Ureter (tissue), 1 donor: ENCODE measurements around the gene GSDMA. TPM values are rescaled to one million over a fixed set of nuclear protein-coding genes. Genes with fewer than 3 reads are reported as not detected.

Experiments
- DNase-seq: peaks from one replicate; pipeline ENCODE4 v3.0.0-alpha.2; 2020; ENCODE audit warnings: low spot score
- total RNA-seq: library from RNA; stranded (reverse); gene quantifications from one replicate; pipeline ENCODE4 v1.2.4, GENCODE V29; 2023
- donor health status: DM: yes; HTN: yes; CAD: no.

The GSDMA gene
- total RNA-seq, 1 donor from 2014 or later, result 2.4 TPM

DNA sequence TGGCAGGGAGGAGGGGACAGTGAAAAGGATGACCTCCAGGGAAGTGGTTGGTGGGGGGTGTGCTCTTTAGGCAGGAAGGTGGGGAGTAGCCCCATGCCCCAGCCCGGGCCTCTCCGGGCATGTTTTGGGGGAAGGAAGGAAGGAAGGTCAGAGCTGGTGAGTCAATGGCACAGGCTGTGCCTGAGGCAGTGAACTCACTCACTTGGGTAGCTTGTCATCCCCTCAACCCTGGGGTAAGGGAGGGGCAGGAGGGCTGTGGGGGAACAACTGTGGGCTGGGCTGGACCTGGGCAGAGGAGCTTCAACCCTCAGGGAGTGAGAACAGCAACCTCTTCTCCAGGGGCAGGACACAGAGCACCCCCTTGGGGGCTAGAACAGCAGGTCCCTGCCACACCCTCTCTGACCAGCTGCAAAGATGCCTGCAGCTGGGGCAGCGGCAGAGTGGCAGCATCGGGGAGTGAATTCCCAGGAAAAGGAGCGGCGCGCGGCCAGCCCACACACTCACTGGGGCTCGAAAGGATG, 58.7 kb downstream of the GSDMA start:
- DNase-seq, result no peak

DNA sequence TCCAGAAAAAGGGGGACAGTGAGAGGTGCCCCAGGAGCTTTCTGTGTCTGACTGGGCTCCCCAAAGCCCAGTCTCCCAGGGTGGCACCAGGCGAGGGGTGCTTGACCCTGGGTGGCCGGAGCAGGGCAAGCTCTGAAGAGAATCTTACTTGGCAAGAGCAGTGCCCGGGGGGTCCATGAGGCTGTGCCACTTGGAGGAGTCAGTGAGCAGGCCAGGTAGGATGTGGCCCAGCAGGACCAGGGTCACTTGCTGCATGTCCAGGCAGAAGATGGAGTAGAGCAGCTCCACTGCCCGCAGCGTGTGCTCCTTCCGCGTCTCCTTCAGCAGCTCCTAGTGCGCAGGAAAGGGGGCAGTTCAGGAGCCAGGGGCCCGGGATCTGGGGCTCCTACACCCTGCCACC, 59.7 kb downstream of the GSDMA start:
- DNase-seq, result no peak

DNA sequence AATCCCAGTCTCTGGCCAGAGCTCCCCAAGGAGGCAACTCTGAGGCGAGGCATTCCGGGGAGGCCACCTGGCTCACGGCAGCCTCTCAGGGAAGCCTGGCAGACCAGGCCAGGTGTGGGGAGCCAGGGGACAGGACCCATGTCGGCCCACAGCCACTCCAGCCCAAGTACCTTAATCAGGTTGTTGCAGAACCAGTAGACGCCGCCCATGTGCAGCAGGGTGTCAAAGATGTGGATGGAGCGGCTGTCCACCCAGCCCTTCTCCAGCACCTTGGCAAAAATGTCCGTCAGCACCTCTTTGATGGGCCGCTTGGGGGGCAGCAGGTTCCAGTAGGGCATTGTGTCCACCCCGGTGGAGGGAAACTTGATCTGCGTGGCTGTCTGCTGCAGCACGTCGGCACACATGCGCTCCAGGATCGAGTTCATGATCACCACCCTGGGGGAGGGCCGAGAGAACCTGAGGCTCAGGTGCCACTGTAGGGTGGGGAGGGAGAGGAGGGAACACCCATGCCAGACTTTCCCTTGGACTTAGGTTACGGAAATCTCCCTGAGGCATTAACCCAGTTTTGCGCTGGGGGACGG, 60.2 kb downstream of the GSDMA start:
- no peak for DNase-seq

DNA sequence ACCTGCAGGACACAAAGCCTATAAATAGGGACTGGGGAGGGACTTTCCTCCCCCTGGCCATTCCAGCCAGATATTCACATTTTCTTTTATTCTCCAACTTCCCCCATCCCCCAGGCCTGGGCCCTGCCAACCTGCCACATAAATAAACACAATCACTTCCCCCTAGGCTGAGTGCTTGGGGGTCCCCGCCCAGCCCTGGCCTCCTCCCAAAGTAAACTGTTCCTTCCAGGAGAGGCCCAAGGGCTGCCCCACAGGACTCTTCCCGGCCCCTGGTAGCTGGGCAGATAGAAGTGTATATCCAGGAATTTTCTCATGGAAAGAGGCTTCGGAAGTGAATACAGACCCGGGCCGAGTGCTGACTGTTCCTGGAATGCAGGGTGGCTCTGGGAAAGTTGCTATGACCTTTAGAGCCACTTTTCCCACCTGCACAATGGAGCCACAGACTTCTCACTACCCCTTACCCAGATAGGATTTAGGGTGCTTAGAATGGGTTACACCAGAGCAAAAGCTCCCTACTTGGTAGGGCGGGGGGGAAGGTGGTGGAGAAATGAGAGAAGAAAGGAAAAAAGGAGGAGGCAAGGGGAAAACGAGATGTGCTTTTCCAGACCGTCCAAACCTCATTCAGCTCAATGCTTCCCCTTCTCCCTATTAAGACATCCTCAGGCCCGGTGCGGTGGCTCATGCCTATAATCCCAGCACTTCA, 60.9 kb downstream of the GSDMA start:
- no peak for DNase-seq

DNA sequence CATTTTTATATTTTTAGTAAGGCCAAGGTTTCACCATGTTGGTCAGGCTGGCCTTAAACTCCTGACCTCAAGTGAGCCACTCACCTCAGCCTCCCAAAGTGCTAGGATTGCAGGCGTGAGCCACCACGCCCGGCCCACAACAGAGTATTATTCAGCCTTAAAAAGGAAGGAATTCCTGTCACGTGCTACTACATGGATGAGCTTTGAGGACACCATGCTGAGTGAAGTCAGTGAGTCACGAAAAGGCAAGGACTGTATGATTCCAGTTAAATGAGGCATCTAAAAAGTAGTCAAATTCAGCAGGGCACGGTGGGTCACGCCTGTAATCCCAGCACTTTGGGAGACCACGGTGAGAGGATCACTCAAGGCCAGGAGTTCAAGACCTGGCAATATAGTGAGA, 62.1 kb downstream of the GSDMA start:
- DNase-seq, result no peak

DNA sequence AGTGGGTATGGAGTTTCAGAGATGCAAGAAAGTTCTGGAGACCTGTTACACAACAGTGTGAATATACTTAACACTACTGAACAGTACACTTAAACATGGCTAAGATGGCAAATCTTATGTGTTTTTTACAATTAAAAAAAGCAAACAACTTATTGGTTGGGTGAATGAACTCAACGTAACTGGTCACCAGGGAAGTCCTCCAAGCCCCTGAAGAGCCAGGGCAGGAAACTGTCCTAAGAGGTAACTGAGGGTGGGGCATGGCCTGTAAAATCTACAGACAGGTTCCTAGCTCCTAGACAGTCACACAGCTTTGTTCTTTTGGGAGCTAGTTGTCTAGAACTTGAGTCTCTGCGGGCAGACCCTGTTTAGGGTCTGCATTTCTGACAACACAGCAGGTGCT, 62.8 kb downstream of the GSDMA start:
- no peak for DNase-seq

DNA sequence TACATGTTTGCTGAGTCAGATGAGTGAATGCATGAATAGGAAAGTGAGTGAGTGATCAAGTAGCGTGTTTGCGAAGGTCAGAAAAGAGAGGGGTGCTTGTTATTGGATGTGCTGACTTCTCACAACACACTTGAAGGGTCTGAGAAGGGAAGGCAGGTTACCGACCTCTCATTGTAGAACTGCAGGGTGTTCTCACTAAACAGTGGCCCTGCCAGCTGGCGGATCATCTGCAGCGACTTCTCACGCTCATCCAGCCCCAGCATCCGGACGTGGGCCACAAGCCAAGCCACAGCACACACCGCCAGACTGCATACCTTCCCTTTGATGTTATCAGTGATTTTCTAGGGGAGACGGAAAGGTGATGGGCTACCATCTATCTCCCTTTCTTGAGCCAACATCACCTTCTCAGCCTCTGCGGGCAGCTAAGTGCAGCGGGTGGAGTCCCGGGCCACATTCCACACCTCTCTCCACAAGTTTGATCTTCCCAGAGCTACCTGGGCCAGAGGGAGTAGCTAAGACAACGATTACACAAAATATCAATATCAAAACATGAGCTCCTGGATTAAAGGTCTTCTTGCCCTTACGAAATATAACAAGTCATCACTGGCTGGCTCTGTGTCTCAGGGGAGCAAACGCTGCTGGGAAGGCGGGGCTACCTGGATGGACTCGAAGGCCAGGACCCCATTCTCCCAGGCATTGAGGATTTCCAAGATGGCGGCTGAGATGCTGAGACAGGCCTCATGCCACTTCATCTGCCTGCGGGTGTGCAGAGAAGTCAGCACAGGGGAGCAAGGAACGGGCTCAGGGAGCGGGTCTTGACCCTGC, 63.4 kb downstream of the GSDMA start:
- no peak for DNase-seq

DNA sequence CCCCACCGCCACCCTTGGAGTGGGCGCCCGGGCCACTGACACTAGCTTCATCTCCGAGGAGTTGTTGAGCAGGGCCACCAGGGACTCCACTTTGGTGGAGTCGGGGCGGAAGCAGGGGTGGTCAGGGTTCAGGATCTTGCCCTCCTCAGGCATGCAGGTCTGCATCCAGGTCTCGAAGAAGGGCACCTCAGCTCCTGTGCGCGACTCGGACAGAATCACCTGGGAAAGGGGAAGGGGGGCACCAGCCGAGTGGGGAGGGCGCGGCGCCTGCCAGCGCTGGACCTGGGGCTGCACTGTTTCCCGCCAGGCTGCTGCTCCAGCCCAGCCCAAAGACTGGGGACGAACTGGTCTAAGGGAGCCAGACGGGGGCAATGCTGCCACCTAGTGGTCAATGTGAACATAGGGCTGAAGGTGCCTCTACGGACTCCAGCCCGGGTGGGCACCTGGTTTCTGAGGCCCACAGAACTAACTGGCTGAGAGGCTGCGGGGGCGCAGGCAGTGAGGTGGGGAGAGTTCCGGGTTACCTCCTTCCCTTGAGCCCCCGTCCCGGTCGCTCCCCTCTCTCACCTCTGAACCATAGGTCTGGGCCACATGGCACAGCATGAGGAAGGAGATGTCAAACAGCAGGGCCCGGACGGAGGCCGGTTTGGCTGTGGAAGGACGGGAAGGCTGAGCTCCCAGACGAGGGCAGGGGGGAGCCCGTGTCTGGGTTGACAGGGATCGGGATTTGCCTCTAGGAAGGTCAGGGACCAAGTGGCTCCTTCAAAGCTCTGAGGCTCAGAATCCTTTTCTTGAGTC, 64.2 kb downstream of the GSDMA start:
- DNase-seq, result peak; percentile 90

Other genes with a start within 250 kb of the GSDMA start
- gene MIEN1, start 232.5 kb upstream of the GSDMA start, total RNA-seq, result 49.2 TPM
- gene GRB7, start 225.1 kb upstream of the GSDMA start, total RNA-seq, result 37.4 TPM
- gene IKZF3, start 98.7 kb upstream of the GSDMA start, total RNA-seq, result 24.3 TPM
- gene ZPBP2, start 94.8 kb upstream of the GSDMA start, total RNA-seq, result not detected
- 57.7 TPM for gene GSDMB, start 44.4 kb upstream of the GSDMA start, total RNA-seq
- 147 TPM for gene ORMDL3, start 35.4 kb upstream of the GSDMA start, total RNA-seq
- gene LRRC3C, start 35.3 kb upstream of the GSDMA start, total RNA-seq, result not detected
- 99.3 TPM for gene PSMD3, start 17.8 kb downstream of the GSDMA start, total RNA-seq
- 1.0 TPM for gene CSF3, start 52.4 kb downstream of the GSDMA start, total RNA-seq
- gene MED24, start 91.4 kb downstream of the GSDMA start, total RNA-seq, result 87.9 TPM
- gene THRA, start 100.0 kb downstream of the GSDMA start, total RNA-seq, result 54.7 TPM
- 26.0 TPM for gene NR1D1, start 137.6 kb downstream of the GSDMA start, total RNA-seq
- gene MSL1, start 159.0 kb downstream of the GSDMA start, total RNA-seq, result 91.3 TPM
- gene CASC3, start 177.5 kb downstream of the GSDMA start, total RNA-seq, result 121 TPM
- gene RAPGEFL1, start 214.5 kb downstream of the GSDMA start, total RNA-seq, result 138 TPM